Psoas muscle (tissue), 8 donors: ENCODE data around the gene DNAI1. TPM values are rescaled to one million over a fixed set of nuclear protein-coding genes. Genes with fewer than 3 reads are reported as not detected.

Experiments
- ATAC-seq, 4 donors: fragments of 200-7000 bp; cut with Tn5 transposase; one replicate each; pipeline ENCODE4 v1.9.1; 2020; ENCODE audit warnings: moderate library complexity in 3 of 4, mild to moderate bottlenecking in 2 of 4
- DNase-seq, 2 donors: peaks; one replicate each; pipeline ENCODE4 v3.0.0-alpha.2; 2020
- H3K27ac ChIP-seq: fragments of 200-600 bp; one replicate; pipeline ENCODE4 v1.8.0; 2022
- H3K27me3 ChIP-seq, 3 donors: fragments of 200-600 bp in 1 of 3; one replicate each; pipeline versions ENCODE4 v1.6.1 to v1.8.0; 2013 to 2022; ENCODE audit warnings: low read length in 2 of 3, mild to moderate bottlenecking in 2 of 3, moderate library complexity in 1 of 3; ENCODE audit not compliant: insufficient read depth in 3 of 3
- H3K36me3 ChIP-seq, 2 donors: fragments of 200-600 bp in 1 of 2; one replicate each; pipeline versions ENCODE4 v1.6.1 to v1.8.0; 2013 to 2022; ENCODE audit warnings: low read depth in 1 of 2, mild to moderate bottlenecking in 1 of 2, moderate library complexity in 1 of 2; ENCODE audit not compliant: insufficient read depth in 1 of 2
- H3K4me1 ChIP-seq: fragments of 200-600 bp; one replicate; pipeline ENCODE4 v1.8.0; 2022
- H3K4me3 ChIP-seq: fragments of 200-600 bp; one replicate; pipeline ENCODE4 v1.8.0; 2022; ENCODE audit warnings: mild to moderate bottlenecking
- H3K9me3 ChIP-seq: fragments of 200-600 bp; one replicate; pipeline ENCODE4 v1.8.0; 2022
- CTCF ChIP-seq: fragments of 200-600 bp; IDR thresholded peaks from one replicate; pipeline ENCODE4 v1.8.0; 2022; ENCODE audit warnings: antibody characterized with exemption
- WGBS, 3 donors: extraction: QIAGEN DNeasy Blood & Tissue Kit; methylation state at CpG; one replicate each; pipeline versions ENCODE4 v1.1.6 to v1.1.7; 2013; 5-methylcytosine and 5-hydroxymethylcytosine counted together
- intact Hi-C, 2 donors: fragments of 100-400 bp; cut with DNase I; formaldehyde crosslinking; loops; one replicate each; pipeline versions ENCODE4 v1.11.0 to v1.14.2; 2022
- polyA plus RNA-seq, 3 donors: library from polyadenylated mRNA; stranded (reverse); fragments of 200-250 nt; gene quantifications; one replicate each; pipeline ENCODE4 v1.2.3, GENCODE V29; 2013
- total RNA-seq, 4 donors: library from RNA; stranded (reverse); fragmentation: NEBNext Ultra II Directional in 2 of 4; extraction: Animal tissue kit (Norgen Biotek cat#: 25700) in 2 of 4; gene quantifications; one replicate each; pipeline versions ENCODE4 v1.2.1 to v1.2.4, GENCODE V29; 2021 to 2023
- donor health status: healthy with polysubstance abuse.
- donor health status: DM: no; HTN: no; CAD: no; lungs with moderate emphysema.
- donor health status: Bipolar disorder and iron deficiency.
- donor health status: healthy.
- donor health status: DM: yes; HTN: yes; CAD: no.
- donor health status: DM: no; HTN: no; CAD: no.
- donor health status: DM: no; HTN: no; CAD: no.
- donor health status: DM: yes; HTN: yes; CAD: no.

Gene DNAI1
- total and polyA plus RNA-seq, 7 donors: 0.04 to 0.70 (median 0.27) TPM; not detected in 3

- Histone ChIP-seq H3K4me1 (peaks cover 57% of the 10 kb centered on the region), H3K9me3 (no peaks in the 10 kb centered on the region), H3K36me3 (peaks cover 0 to 16% of the 10 kb centered on the region in 2 donors), H3K27me3 (no peaks in the 10 kb centered on the region), H3K4me3 (no peak overlapping the region), H3K27ac (no peak overlapping the region)
- ATAC-seq (no peak), DNase-seq (no peak)
- intact Hi-C loops: no loop called here
- WGBS, 3 donors: 69 to 72% (median 70%) methylated on average over 6 of the region's 6 CpGs
- TF ChIP-seq CTCF: no peak
These were observed 98.3 kb downstream of the DNAI1 start for GRCh38 chr9:34556949-34557348.

GRCh38 chr9:34557426-34558321 is 99.1 kb downstream of the DNAI1 start:
- no peak for ATAC-seq
- H3K27me3 ChIP-seq: no peaks in the 10 kb centered on the region
- no peak for DNase-seq
- H3K27ac ChIP-seq: peak overlapping the region; percentile 96
- peaks cover 63% of the 10 kb centered on the region for H3K4me1 ChIP-seq
- no peaks in the 10 kb centered on the region for H3K9me3 ChIP-seq
- peaks cover 0 to 16% of the 10 kb centered on the region in 2 donors for H3K36me3 ChIP-seq
- WGBS, 3 donors: 48 to 62% (median 52%) methylated on average over 18 to 19 of the region's 19 CpGs
- no peak for TF ChIP-seq CTCF
- no peak overlapping the region for H3K4me3 ChIP-seq
- intact Hi-C loops: no loop called here

- Histone ChIP-seq H3K4me1 (peaks cover 63% of the 10 kb centered on the region), H3K27ac (peak overlapping the region; percentile 96), H3K27me3 (no peaks in the 10 kb centered on the region), H3K4me3 (no peak overlapping the region), H3K9me3 (no peaks in the 10 kb centered on the region), H3K36me3 (peaks cover 0 to 13% of the 10 kb centered on the region in 2 donors)
- ATAC-seq (no peak), DNase-seq (no peak)
- no peak for TF ChIP-seq CTCF
- WGBS, 3 donors: 60 to 82% (median 66%) methylated on average over 9 of the region's 9 CpGs
- intact Hi-C loops: no loop called here
These were observed 99.8 kb downstream of the DNAI1 start for GRCh38 chr9:34558364-34558763.

GRCh38 chr9:34558919-34559623 is 100.5 kb downstream of the DNAI1 start:
- intact Hi-C loops: no loop called here
- H3K27me3 ChIP-seq: no peaks in the 10 kb centered on the region
- DNase-seq: peak; percentile 77 to 92
- H3K9me3 ChIP-seq: no peaks in the 10 kb centered on the region
- peak overlapping the region; percentile 50 for H3K4me3 ChIP-seq
- WGBS, 3 donors: 12 to 14% (median 14%) methylated on average over 15 to 17 of the region's 17 CpGs
- H3K4me1 ChIP-seq: peaks cover 63% of the 10 kb centered on the region
- peak; percentile 82 to 84 (median 83) for ATAC-seq
- peak overlapping the region; percentile 96 for H3K27ac ChIP-seq
- TF ChIP-seq CTCF: no peak
- peaks cover 0 to 19% of the 10 kb centered on the region in 2 donors for H3K36me3 ChIP-seq
